HepG2 (cell line): Measurements from ENCODE around the gene PIEZO2. TPM values are rescaled to one million over a fixed set of nuclear protein-coding genes. Genes with fewer than 3 reads are reported as not detected.
A peak's percentile ranks its signal among the peaks of the same experiment; 100 is the strongest.

Source experiments
- BRD4 ChIP-seq: sonication (generic); formaldehyde crosslinking; IDR thresholded peaks from 2 replicates; pipeline ENCODE4 v1.4.0; 2020; ENCODE audit warnings: missing genetic modification reagents
- DPF2 ChIP-seq: sonication (generic); formaldehyde crosslinking; IDR thresholded peaks from 2 replicates; pipeline ENCODE4 v1.4.0; 2020; ENCODE audit warnings: mild to moderate bottlenecking, low read depth, missing genetic modification reagents, borderline replicate concordance
- HDAC2 ChIP-seq: sonication (generic); formaldehyde crosslinking; IDR thresholded peaks from 2 replicates; pipeline ENCODE4 v1.4.0; 2020; ENCODE audit warnings: missing genetic modification reagents
- HMGXB4 ChIP-seq, 2 experiments: sonication (generic) in 1 of 2; formaldehyde crosslinking in 1 of 2; IDR thresholded peaks; 2 replicates each; pipeline versions ENCODE4 v1.4.0 to v1.6.1; 2018 to 2020; ENCODE audit warnings: missing genetic modification reagents in 2 of 2, borderline replicate concordance in 1 of 2, low read depth in 1 of 2, mild to moderate bottlenecking in 1 of 2, missing biosample characterization in 1 of 2
- HOXA3 ChIP-seq: sonication (generic); formaldehyde crosslinking; IDR thresholded peaks from 2 replicates; pipeline ENCODE4 v1.5.0; 2020; ENCODE audit warnings: missing genetic modification reagents
- KDM2A ChIP-seq: sonication (generic); formaldehyde crosslinking; IDR thresholded peaks from 2 replicates; pipeline ENCODE4 v1.4.0; 2020; ENCODE audit warnings: low read depth, missing genetic modification reagents, borderline replicate concordance
- KDM6A ChIP-seq: IDR thresholded peaks from 2 replicates; pipeline ENCODE4 v1.6.1; 2016; ENCODE audit warnings: low read depth
- LBX2 ChIP-seq: sonication (generic); formaldehyde crosslinking; IDR thresholded peaks from 2 replicates; pipeline ENCODE4 v1.5.0; 2020; ENCODE audit warnings: missing genetic modification reagents, mild to moderate bottlenecking, borderline replicate concordance
- MAFF ChIP-seq: IDR thresholded peaks from 2 replicates; pipeline ENCODE4 v1.6.1; 2011; ENCODE audit warnings: low read depth, low read length, improper control_type of control experiment
- RFX1 ChIP-seq: fragments of 450-650 bp; IDR thresholded peaks from 2 replicates; pipeline ENCODE4 v1.6.1; 2017
- TBX3 ChIP-seq: fragments of 450-650 bp; IDR thresholded peaks from 2 replicates; pipeline ENCODE4 v1.6.1; 2017; ENCODE audit warnings: antibody characterized with exemption, mild to moderate bottlenecking, inconsistent platforms, borderline replicate concordance
- ZNF30 ChIP-seq: sonication (generic); formaldehyde crosslinking; IDR thresholded peaks from 2 replicates; pipeline ENCODE4 v1.5.0; 2020; ENCODE audit warnings: mild to moderate bottlenecking, missing genetic modification reagents
- ZNF318 ChIP-seq: sonication (generic); formaldehyde crosslinking; IDR thresholded peaks from 2 replicates; pipeline ENCODE4 v1.4.0; 2020; ENCODE audit warnings: mild to moderate bottlenecking, missing genetic modification reagents
- ZNF552 ChIP-seq: sonication (generic); formaldehyde crosslinking; IDR thresholded peaks from 2 replicates; pipeline ENCODE4 v1.9.0; 2022; ENCODE audit warnings: missing genetic modification reagents, mild to moderate bottlenecking, borderline replicate concordance
- ZNF749 ChIP-seq: sonication (generic); formaldehyde crosslinking; IDR thresholded peaks from 2 replicates; pipeline ENCODE4 v1.8.0; 2022; ENCODE audit warnings: mild to moderate bottlenecking, missing genetic modification reagents, moderate library complexity, borderline replicate concordance
- ZNF850 ChIP-seq: sonication (generic); formaldehyde crosslinking; conservative IDR thresholded peaks from 2 replicates; pipeline ENCODE4 v1.9.0; 2021; ENCODE audit warnings: mild to moderate bottlenecking, missing genetic modification reagents
- polyA plus RNA-seq, 8 experiments: library from polyadenylated mRNA; depleted of rRNA in 3 of 8; stranded (reverse) in 7 of 8; unstranded in 1 of 8; fragments of >200 nt; fragmentation: Illumina TruSeq in 4 of 8; extraction: Trizol in 4 of 8; gene quantifications; 2 replicates each; pipeline versions ENCODE4 v1.2.1 to v1.2.3, GENCODE V29; 2011 to 2016; ENCODE audit warnings: low read depth in 4 of 8, missing spikeins in 1 of 8, mixed read lengths in 1 of 8; ENCODE audit not compliant: insufficient read depth in 1 of 8
- total RNA-seq, 5 experiments: library from RNA; depleted of rRNA; stranded (reverse); fragments of >200 nt; fragmentation: Illumina TruSeq; extraction: Trizol; gene quantifications; 2 replicates each; pipeline ENCODE4 v1.2.3, GENCODE V29; 2016; ENCODE audit warnings: low read depth in 1 of 5

Gene PIEZO2
- total and polyA plus RNA-seq, 2 of the 13 experiments (the other 11 are each of a cell fraction or from before 2014, with no cell fraction given) = 15.2 to 27.2 TPM

- TF ChIP-seq ZNF749 (CRISPR knock-in tag) = peak; percentile 57; the same call in 1 of the 2 replicates
- TF ChIP-seq ZNF30 (CRISPR knock-in tag) = no peak
- no peak for TF ChIP-seq ZNF318 (CRISPR knock-in tag)
- TF ChIP-seq RFX1 = no peak
- TF ChIP-seq ZNF850 = no peak
- TF ChIP-seq ZNF552 (CRISPR knock-in tag) = peak; percentile 56; the same call in 1 of the 2 replicates
- TF ChIP-seq HOXA3 (CRISPR knock-in tag) = peak; percentile 62; the same call in 1 of the 2 replicates
- TF ChIP-seq HMGXB4 (CRISPR knock-in tag; IDR thresholded peaks at IDR 0.05; ENCODE audit: borderline replicate concordance in 1 of 2, low read depth in 1 of 2) = peak; percentile 37 to 43; a peak in 1 of 4 replicates
- TF ChIP-seq MAFF = no peak
- 0 out of 2 replicates have a peak, but pooled peaks have one; percentile 35 for TF ChIP-seq KDM2A (CRISPR knock-in tag)
- TF ChIP-seq DPF2 = no peak
- TF ChIP-seq HDAC2 (CRISPR knock-in tag) = peak; percentile 10; the same call in 1 of the 2 replicates
- TF ChIP-seq TBX3 = no peak
- no peak for TF ChIP-seq KDM6A (CRISPR knock-in tag)
- TF ChIP-seq BRD4 (CRISPR knock-in tag) = peak; percentile 25; the same call in 1 of the 2 replicates
- no peak for TF ChIP-seq LBX2
Measured at GRCh38 chr18:11149441-11150270, at the start of gene PIEZO2 (continued).
